A673 (cell line): Measurements from ENCODE around the gene RNPS1.

Experiments
- CTCF ChIP-seq: fragments of 300-800, 200-600 bp; sonication (generic); conservative IDR thresholded peaks from 2 replicates; pipeline ENCODE4 v1.5.1; 2017; ENCODE audit warnings: low read depth, mild to moderate bottlenecking, antibody characterized with exemption, low read length, moderate library complexity, mixed read lengths
- EZH2 ChIP-seq: fragments of 200-600 bp; sonication (generic); IDR thresholded peaks from 2 replicates; pipeline ENCODE4 v1.6.1; 2017; ENCODE audit warnings: borderline replicate concordance, low read depth, mild to moderate bottlenecking, mixed read lengths, antibody characterized with exemption, low read length; ENCODE audit not compliant: poor library complexity, severe bottlenecking

- TF ChIP-seq CTCF (no peak), EZH2 (no peak)
These were observed 14.6 kb downstream of the RNPS1 start for GRCh38 chr16:2253293-2253692.
